Measurements from ENCODE around the gene SLC12A3.

SLC12A3 gene

GRCh38 chr16:56894331-56894917, 29.4 kb downstream of the SLC12A3 start:
- DNase-seq: no peak

GRCh38 chr16:56895813-56896212, 30.8 kb downstream of the SLC12A3 start:
- no peak for DNase-seq

GRCh38 chr16:56896244-56896643, 31.2 kb downstream of the SLC12A3 start:
- DNase-seq: no peak

- peak; percentile 85 for DNase-seq
Measured at GRCh38 chr16:56897026-56897799, 32.2 kb downstream of the SLC12A3 start.

GRCh38 chr16:56898847-56899246, 33.8 kb downstream of the SLC12A3 start:
- no peak for DNase-seq

- no peak for DNase-seq
Measured at GRCh38 chr16:56903866-56904265, 38.9 kb downstream of the SLC12A3 start.

- no peak for DNase-seq
Measured at GRCh38 chr16:56907401-56907800, 42.4 kb downstream of the SLC12A3 start.

- DNase-seq: no peak
Measured at GRCh38 chr16:56909527-56909979, 44.5 kb downstream of the SLC12A3 start.

GRCh38 chr16:56910112-56910511, 45.1 kb downstream of the SLC12A3 start:
- DNase-seq: no peak

- DNase-seq: peak; percentile 3
Measured at GRCh38 chr16:56910654-56911539, 45.9 kb downstream of the SLC12A3 start.

- DNase-seq: no peak
Measured at GRCh38 chr16:56911771-56912571, 47.0 kb downstream of the SLC12A3 start.

- no peak for DNase-seq
Measured at GRCh38 chr16:56912746-56913708, 48.0 kb downstream of the SLC12A3 start.

GRCh38 chr16:56914896-56915295, 49.9 kb downstream of the SLC12A3 start:
- DNase-seq: no peak

GRCh38 chr16:56915336-56916119, 50.5 kb downstream of the SLC12A3 start:
- DNase-seq: no peak

- DNase-seq: no peak
Measured at GRCh38 chr16:56916571-56917403, 51.8 kb downstream of the SLC12A3 start.

- DNase-seq: no peak
Measured at GRCh38 chr16:56918467-56919012, 53.5 kb downstream of the SLC12A3 start.

- no peak for DNase-seq
Measured at GRCh38 chr16:56919099-56919800, 54.2 kb downstream of the SLC12A3 start.

- DNase-seq: no peak
Measured at GRCh38 chr16:56921571-56921970, 56.6 kb downstream of the SLC12A3 start.

All from NCI-H2171 treated with DMSO at 0.1 percent for 48 hours (cell line).